ENCODE data around the gene CGNL1.

The CGNL1 gene

DNA sequence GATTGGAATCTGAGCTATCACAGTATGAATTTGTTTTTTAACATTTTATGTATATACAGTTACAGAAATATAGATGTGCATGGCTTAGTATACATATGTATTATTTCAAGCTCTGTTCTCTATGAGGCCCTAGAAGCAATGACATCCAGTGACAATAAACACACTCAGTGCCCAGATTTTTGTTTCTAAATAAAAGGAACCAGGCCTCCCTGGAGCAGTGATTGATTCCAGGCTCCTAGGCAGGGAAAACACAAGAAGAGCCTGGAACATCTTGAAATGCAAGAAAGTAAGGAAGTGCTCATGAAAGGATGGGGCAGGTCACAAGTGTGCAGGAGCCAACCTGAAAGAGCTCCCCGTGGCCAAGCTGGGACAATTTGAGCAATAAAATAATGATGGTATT is 18.5 kb upstream of the CGNL1 start:
- no peak for DNase-seq (ENCODE audit: low read depth)
- TF ChIP-seq, protein P1, sequence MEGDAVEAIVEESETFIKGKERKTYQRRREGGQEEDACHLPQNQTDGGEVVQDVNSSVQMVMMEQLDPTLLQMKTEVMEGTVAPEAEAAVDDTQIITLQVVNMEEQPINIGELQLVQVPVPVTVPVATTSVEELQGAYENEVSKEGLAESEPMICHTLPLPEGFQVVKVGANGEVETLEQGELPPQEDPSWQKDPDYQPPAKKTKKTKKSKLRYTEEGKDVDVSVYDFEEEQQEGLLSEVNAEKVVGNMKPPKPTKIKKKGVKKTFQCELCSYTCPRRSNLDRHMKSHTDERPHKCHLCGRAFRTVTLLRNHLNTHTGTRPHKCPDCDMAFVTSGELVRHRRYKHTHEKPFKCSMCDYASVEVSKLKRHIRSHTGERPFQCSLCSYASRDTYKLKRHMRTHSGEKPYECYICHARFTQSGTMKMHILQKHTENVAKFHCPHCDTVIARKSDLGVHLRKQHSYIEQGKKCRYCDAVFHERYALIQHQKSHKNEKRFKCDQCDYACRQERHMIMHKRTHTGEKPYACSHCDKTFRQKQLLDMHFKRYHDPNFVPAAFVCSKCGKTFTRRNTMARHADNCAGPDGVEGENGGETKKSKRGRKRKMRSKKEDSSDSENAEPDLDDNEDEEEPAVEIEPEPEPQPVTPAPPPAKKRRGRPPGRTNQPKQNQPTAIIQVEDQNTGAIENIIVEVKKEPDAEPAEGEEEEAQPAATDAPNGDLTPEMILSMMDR (IDR thresholded peaks at IDR 0.05; ENCODE audit: control insufficient read depth, extremely low read depth, insufficient read depth), result no peak
- H3K4me3 ChIP-seq (ENCODE audit: low read depth, low read length), result no peak overlapping the region

DNA sequence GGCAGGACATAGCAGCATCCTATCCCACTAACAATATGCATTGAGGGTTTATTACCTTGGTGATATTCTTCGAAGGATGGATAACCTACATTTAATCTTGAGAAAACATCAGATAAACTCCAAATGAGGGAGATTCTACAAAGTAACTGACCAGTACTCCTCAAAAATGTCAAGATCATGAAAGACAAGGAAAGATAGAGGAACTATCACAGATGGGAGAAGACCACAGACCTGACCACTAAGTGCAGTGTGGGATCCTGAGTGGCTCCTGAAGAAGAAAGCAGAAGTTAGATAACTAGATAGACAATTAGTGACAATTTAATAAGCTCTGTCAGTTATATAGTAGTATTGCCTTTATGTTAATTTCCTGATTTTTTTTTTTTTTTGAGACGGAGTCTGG is 17.7 kb upstream of the CGNL1 start:
- DNase-seq (ENCODE audit: low read depth), result no peak
- no peak overlapping the region for H3K4me3 ChIP-seq (ENCODE audit: low read depth, low read length)
- TF ChIP-seq, protein P1 (IDR thresholded peaks at IDR 0.05; ENCODE audit: control insufficient read depth, extremely low read depth, insufficient read depth), result no peak

DNA sequence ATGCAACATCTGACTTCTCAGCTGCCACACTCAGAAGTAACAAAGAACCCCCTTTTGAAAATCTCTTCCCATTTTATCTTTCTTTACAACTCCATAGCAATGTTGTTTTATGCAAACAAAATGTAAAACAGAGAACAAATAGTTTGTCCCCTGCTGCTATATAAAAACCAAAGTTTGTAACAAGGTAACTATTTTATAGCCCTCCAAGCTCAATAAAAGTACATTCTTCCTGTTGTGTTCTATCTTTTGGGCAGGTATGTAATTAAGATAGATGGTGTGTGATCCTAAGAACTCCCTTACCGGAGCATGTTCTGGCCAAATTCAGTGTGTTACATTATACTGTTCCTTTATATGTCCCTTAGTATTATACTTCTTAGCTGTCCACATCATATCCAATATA is 12.6 kb upstream of the CGNL1 start:
- no peak overlapping the region for H3K4me3 ChIP-seq (ENCODE audit: low read depth, low read length)
- TF ChIP-seq, protein P1 (IDR thresholded peaks at IDR 0.05; ENCODE audit: control insufficient read depth, extremely low read depth, insufficient read depth), result no peak
- DNase-seq (ENCODE audit: low read depth), result no peak

DNA sequence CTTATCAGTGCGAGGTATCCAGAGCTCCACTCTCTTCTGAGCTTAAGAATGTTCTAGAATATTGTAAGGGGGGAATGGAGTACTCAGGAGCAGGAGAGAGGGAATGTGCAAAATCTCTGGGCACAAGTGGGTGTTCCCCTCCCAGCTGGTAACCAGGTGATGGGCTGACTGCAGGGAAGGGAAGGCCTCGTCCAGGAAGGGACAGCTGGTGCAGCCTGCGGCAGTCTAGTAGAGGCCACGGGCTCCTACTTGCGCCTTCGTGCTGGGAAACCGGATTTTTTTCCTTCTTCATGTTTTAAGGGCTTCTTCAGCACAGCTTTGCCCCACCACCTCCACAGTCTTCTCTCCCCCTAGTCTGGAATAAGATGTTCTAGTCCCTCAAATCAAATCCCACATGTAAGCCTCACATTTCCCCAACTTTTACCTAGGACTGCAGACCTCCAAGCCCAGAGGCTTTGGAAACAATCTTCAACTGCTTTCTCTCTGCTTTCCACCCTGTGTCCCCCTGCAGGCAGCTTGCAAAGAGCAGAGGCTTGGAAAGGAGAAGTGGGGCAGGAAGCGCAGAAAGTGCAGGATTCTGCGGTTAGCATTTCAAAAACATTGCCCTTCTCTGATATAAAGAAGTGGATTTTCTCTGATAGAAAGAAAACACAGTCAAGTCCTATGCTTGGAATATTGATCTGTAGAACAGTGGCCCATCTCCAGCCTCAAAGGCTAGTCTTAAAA is 11.9 kb upstream of the CGNL1 start:
- H3K4me3 ChIP-seq (ENCODE audit: low read depth, low read length), result no peak overlapping the region
- TF ChIP-seq, protein P1 (IDR thresholded peaks at IDR 0.05; ENCODE audit: control insufficient read depth, extremely low read depth, insufficient read depth), result no peak
- no peak for DNase-seq (ENCODE audit: low read depth)

DNA sequence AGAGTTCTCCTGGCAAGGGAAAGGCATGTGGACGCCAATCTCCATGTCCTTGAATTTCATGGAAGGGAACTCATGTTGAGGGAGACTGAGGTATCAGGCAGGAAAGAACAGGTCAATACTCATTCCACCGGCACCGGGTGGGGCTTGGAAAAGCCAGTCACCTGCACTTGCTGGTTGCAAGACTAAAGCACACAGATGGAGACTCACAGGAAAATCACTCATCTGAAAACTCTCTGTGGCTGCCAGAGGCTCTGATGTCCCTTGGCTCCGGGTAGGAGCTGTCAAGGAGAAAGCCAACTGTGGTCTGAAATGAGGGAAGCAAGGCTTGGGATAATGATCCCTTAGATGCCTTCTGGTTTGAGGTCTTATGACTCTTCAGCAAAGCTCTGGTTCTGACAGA is 8.7 kb upstream of the CGNL1 start:
- no peak for DNase-seq (ENCODE audit: low read depth)
- no peak overlapping the region for H3K4me3 ChIP-seq (ENCODE audit: low read depth, low read length)
- TF ChIP-seq, protein P1 (IDR thresholded peaks at IDR 0.05; ENCODE audit: control insufficient read depth, extremely low read depth, insufficient read depth), result no peak

DNA sequence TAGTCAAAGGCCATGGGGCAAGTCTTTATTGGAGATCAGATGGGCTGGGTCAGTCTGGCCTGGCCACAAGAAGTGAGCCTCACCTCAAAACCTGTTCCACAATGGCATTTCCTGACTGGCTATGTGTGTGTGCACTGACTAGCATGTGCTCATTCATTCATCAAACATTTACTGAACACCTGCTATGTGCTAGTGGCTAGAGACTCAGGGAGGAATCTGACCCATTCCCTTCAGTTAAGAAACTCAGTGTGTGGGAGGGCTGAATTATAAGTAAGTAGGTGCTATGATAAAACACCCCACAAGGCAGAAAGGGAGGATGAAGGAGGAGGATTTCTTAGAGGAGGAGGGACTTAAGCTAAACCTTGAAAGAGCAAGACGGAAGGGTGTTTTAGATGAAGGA is 5.4 kb upstream of the CGNL1 start:
- TF ChIP-seq, protein P1 (IDR thresholded peaks at IDR 0.05; ENCODE audit: control insufficient read depth, extremely low read depth, insufficient read depth), result no peak

More for the DNA sequence above, 5.4 kb upstream of the CGNL1 start:
- H3K4me3 ChIP-seq (ENCODE audit: low read depth, low read length), result no peak overlapping the region
- no peak for DNase-seq (ENCODE audit: low read depth)
